SK-N-SH (cell line): Measurements from ENCODE around the gene SNX15. TPM values are rescaled to one million over a fixed set of nuclear protein-coding genes. Genes with fewer than 3 reads are reported as not detected.

ENCODE experiments used
- CTCF ChIA-PET: fragments of 300-600, 350-600 bp; formaldehyde crosslinking; extraction: SDS; loops from one replicate; lab custom pipeline; 2021; lab: Yijun Ruan, JAX
- POLR2A ChIA-PET: fragments of 350-600 bp; sonication (Branson Sonifier 250); formaldehyde crosslinking; extraction: SDS; loops from one replicate; lab custom pipeline; 2020; ENCODE audit warnings: antibody characterized with exemption, inconsistent platforms; lab: Yijun Ruan, JAX
- DNase-seq: peaks from one replicate; pipeline ENCODE4 v3.0.0; 2012
- H2AFZ ChIP-seq: fragments of 200-600 bp; sonication (generic); 2 replicates; pipeline ENCODE4 v1.8.1; 2016; ENCODE audit warnings: antibody characterized with exemption, mild to moderate bottlenecking, low read depth
- H3F3A ChIP-seq: fragments of 200-600 bp; sonication (generic); replicated peaks from 2 replicates; pipeline ENCODE3; 2016; ENCODE audit warnings: antibody characterized with exemption, mild to moderate bottlenecking; ENCODE audit not compliant: insufficient read depth
- H3K27ac ChIP-seq, 2 experiments: fragments of 200-500 bp in 1 of 2; fragments of 200-600 bp in 1 of 2; sonication (Bioruptor generic) in 1 of 2; sonication (generic), shearing (Covaris generic) in 1 of 2; 2 replicates each; pipeline versions ENCODE4 v1.5.1 to v1.6.1; 2014 to 2016; ENCODE audit warnings: low read depth in 2 of 2, inconsistent platforms in 1 of 2, low read length in 1 of 2, mild to moderate bottlenecking in 1 of 2, mixed read lengths in 1 of 2
- H3K27me3 ChIP-seq: fragments of 200-600 bp; sonication (generic), shearing (Covaris generic); 2 replicates; pipeline ENCODE4 v1.6.1; 2016; ENCODE audit warnings: mixed run types; ENCODE audit not compliant: insufficient read depth
- H3K36me3 ChIP-seq, 2 experiments: fragments of 200-500 bp in 1 of 2; fragments of 200-600 bp in 1 of 2; sonication (Bioruptor generic) in 1 of 2; sonication (generic) in 1 of 2; replicated peaks in 1 of 2; 2 replicates each; pipeline versions ENCODE3 to v1.5.1; 2014 to 2016; ENCODE audit warnings: low read length in 1 of 2, mild to moderate bottlenecking in 1 of 2; ENCODE audit not compliant: insufficient read depth in 2 of 2, control insufficient read depth in 1 of 2
- H3K4me1 ChIP-seq, 2 experiments: fragments of 200-500 bp in 1 of 2; fragments of 200-600 bp in 1 of 2; sonication (Bioruptor generic) in 1 of 2; sonication (generic), shearing (Covaris generic) in 1 of 2; 2 replicates each; pipeline versions ENCODE4 v1.5.1 to v1.6.1; 2014 to 2016; ENCODE audit warnings: low read depth in 1 of 2, low read length in 1 of 2, mixed run types in 1 of 2; ENCODE audit not compliant: insufficient read depth in 2 of 2, control insufficient read depth in 1 of 2
- H3K4me2 ChIP-seq: fragments of 200-600 bp; sonication (generic), shearing (Covaris generic); 2 replicates; pipeline ENCODE4 v1.6.1; 2017; ENCODE audit warnings: mixed run types
- H3K4me3 ChIP-seq, 2 experiments: fragments of 200-500 bp in 1 of 2; fragments of 200-600 bp in 1 of 2; sonication (Bioruptor generic) in 1 of 2; sonication (generic), shearing (Covaris generic) in 1 of 2; 2 replicates each; pipeline versions ENCODE4 v1.5.1 to v1.8.1; 2014 to 2016; ENCODE audit warnings: low read depth in 2 of 2, inconsistent platforms in 1 of 2, low read length in 1 of 2, mild to moderate bottlenecking in 1 of 2, mixed read lengths in 1 of 2, moderate library complexity in 1 of 2
- H3K79me2 ChIP-seq: fragments of 200-600 bp; sonication (generic); 2 replicates; pipeline ENCODE4 v1.8.1; 2017; ENCODE audit warnings: mild to moderate bottlenecking; ENCODE audit not compliant: insufficient read depth
- H3K9ac ChIP-seq: fragments of 200-600 bp; sonication (generic); 2 replicates; pipeline ENCODE4 v1.6.1; 2017; ENCODE audit warnings: mixed run types
- H3K9me2 ChIP-seq: fragments of 200-600 bp; sonication (generic); 2 replicates; pipeline ENCODE4 v1.6.1; 2017; ENCODE audit warnings: mixed run types
- H3K9me3 ChIP-seq: fragments of 200-600 bp; sonication (generic); 2 replicates; pipeline ENCODE4 v1.6.1; 2017; ENCODE audit warnings: mixed run types, mild to moderate bottlenecking, moderate library complexity
- H4K20me1 ChIP-seq: fragments of 200-600 bp; sonication (generic); 2 replicates; pipeline ENCODE4 v1.6.1; 2017; ENCODE audit warnings: mild to moderate bottlenecking, mixed run types; ENCODE audit not compliant: insufficient read depth
- EP300 ChIP-seq, 2 experiments: IDR thresholded peaks; 2 replicates each; pipeline versions ENCODE4 v1.4.0 to v1.6.1; 2012; ENCODE audit warnings: borderline replicate concordance in 1 of 2, low read depth in 1 of 2, low read length in 1 of 2
- EZH2phosphoT487 ChIP-seq: fragments of 200-600 bp; sonication (generic); IDR thresholded peaks from 2 replicates; pipeline ENCODE4 v1.6.1; 2017; ENCODE audit warnings: low read depth, mixed run types, mild to moderate bottlenecking, antibody characterized with exemption, moderate library complexity, borderline replicate concordance
- FOSL2 ChIP-seq: IDR thresholded peaks from 2 replicates; pipeline ENCODE4 v1.4.0; 2012; ENCODE audit warnings: low read depth, mild to moderate bottlenecking, moderate library complexity, borderline replicate concordance
- MEF2A ChIP-seq: IDR thresholded peaks from 2 replicates; pipeline ENCODE4 v1.4.0; 2012; ENCODE audit warnings: low read depth, borderline replicate concordance
- NRF1 ChIP-seq: IDR thresholded peaks from 2 replicates; pipeline ENCODE4 v1.6.1; 2012; ENCODE audit warnings: low read depth, mild to moderate bottlenecking, low read length
- PBX3 ChIP-seq: IDR thresholded peaks from 2 replicates; pipeline ENCODE4; 2012
- RAD21 ChIP-seq: IDR thresholded peaks from 2 replicates; pipeline ENCODE4 v1.6.1; 2012; ENCODE audit warnings: mild to moderate bottlenecking, low read length
- RFX5 ChIP-seq: IDR thresholded peaks from 2 replicates; pipeline ENCODE4 v1.6.1; 2012; ENCODE audit warnings: mild to moderate bottlenecking, improper control_type of control experiment, low read length
- RXRA ChIP-seq: IDR thresholded peaks from 2 replicates; pipeline ENCODE4 v1.4.0; 2012; ENCODE audit warnings: low read depth, mild to moderate bottlenecking, borderline replicate concordance
- SMC3 ChIP-seq: IDR thresholded peaks from 2 replicates; pipeline ENCODE4 v1.6.1; 2012; ENCODE audit warnings: low read depth, low read length, improper control_type of control experiment
- TCF12 ChIP-seq: IDR thresholded peaks from 2 replicates; pipeline ENCODE4 v1.4.0; 2012
- TEAD4 ChIP-seq: IDR thresholded peaks from 2 replicates; pipeline ENCODE4 v1.4.0; 2012; ENCODE audit warnings: mild to moderate bottlenecking, borderline replicate concordance; ENCODE audit not compliant: insufficient read depth
- YY1 ChIP-seq: IDR thresholded peaks from 2 replicates; pipeline ENCODE4 v1.4.0; 2012; ENCODE audit warnings: low read depth, mild to moderate bottlenecking
- WGBS: methylation state at CpG from one replicate; pipeline ENCODE4 v1.1.6; 2017; ENCODE audit warnings: low lambda C conversion rate; 5-methylcytosine and 5-hydroxymethylcytosine counted together
- polyA plus RNA-seq, 3 experiments: library from polyadenylated mRNA; depleted of rRNA; stranded (reverse); fragments of >200 nt; gene quantifications; 2 replicates each; pipeline ENCODE4 v1.2.3, GENCODE V29; 2012

Gene SNX15
- polyA plus RNA-seq, 1 of the 3 experiments (the other 2 are of a cell fraction), result 17.2 TPM

- peaks cover 14 to 39% of the 10 kb centered on the region in 2 experiments for H3K36me3 ChIP-seq
- no peaks in the 10 kb centered on the region for H4K20me1 ChIP-seq
- no peak for TF ChIP-seq RXRA
- TF ChIP-seq PBX3, result no peak
- ChIA-PET CTCF (interaction anchor here (0.9 to 1.6 kb wide), 4 partner anchors 27 to 222 kb away, joined by 3 to 6 read pairs (median 4); partner anchors contain the start of genes ARL2 and TM7SF2), POLR2A (no interaction called here)
- DNase-seq, result no peak
- no peaks in the 10 kb centered on the region for H3F3A ChIP-seq
- H3K4me2 ChIP-seq, result peak overlapping the region; percentile 83
- no peaks in the 10 kb centered on the region for H3K9me2 ChIP-seq
- peak overlapping the region; percentile 87 to 92 for H3K4me3 ChIP-seq
- peak overlapping the region; percentile 88 to 93; a peak in 3 of 4 replicates for H3K27ac ChIP-seq
- H2AFZ ChIP-seq, result 0 out of 2 replicates have a peak overlapping the region, but pooled peaks have one; percentile 25
- H3K4me1 ChIP-seq, result peaks cover 8 to 20% of the 10 kb centered on the region in 2 experiments
- no peaks in the 10 kb centered on the region for H3K27me3 ChIP-seq
- peak overlapping the region; percentile 89 for H3K9ac ChIP-seq
- H3K9me3 ChIP-seq, result no peaks in the 10 kb centered on the region
- 25% methylated on average over 17 of the region's 23 CpGs for WGBS
- peaks cover 58% of the 10 kb centered on the region for H3K79me2 ChIP-seq
Measured at GRCh38 chr11:65084598-65085375, 57.5 kb downstream of the SNX15 start.

GRCh38 chr11:65085446-65085845 is 58.2 kb downstream of the SNX15 start:
- Histone ChIP-seq H3K4me2 (peak overlapping the region; percentile 83), H3K9me3 (no peaks in the 10 kb centered on the region), H3K27me3 (no peaks in the 10 kb centered on the region), H4K20me1 (no peaks in the 10 kb centered on the region), H3K9me2 (no peaks in the 10 kb centered on the region), H2AFZ (no peak overlapping the region), H3K4me3 (peak overlapping the region; percentile 87 to 92; a peak in 2 of 4 replicates), H3K36me3 (peaks cover 11 to 39% of the 10 kb centered on the region in 2 experiments), H3K9ac (peak overlapping the region; percentile 89; the same call in 1 of the 2 replicates), H3K79me2 (peaks cover 52% of the 10 kb centered on the region), H3K4me1 (peaks cover 8 to 20% of the 10 kb centered on the region in 2 experiments), H3K27ac (no peak overlapping the region), H3F3A (no peaks in the 10 kb centered on the region)
- POLR2A ChIA-PET, result interaction anchor here (1.6 kb wide), 1 partner anchor 49 kb away, joined by 4 read pairs; the partner anchor contains the start of gene SYVN1
- TF ChIP-seq RAD21 (no peak), SMC3 (no peak), EZH2phosphoT487 (no peak), RFX5 (no peak), TCF12 (no peak), EP300 (IDR thresholded peaks at IDR 0.05; ENCODE audit: borderline replicate concordance in 1 of 2, low read depth in 1 of 2, low read length in 1 of 2) (no peak), RXRA (no peak), YY1 (no peak), MEF2A (no peak), TEAD4 (no peak), FOSL2 (no peak), NRF1 (no peak)
- WGBS, result 100% methylated on average over 4 of the region's 4 CpGs
- CTCF ChIA-PET, result interaction anchor here (0.6 to 1.6 kb wide), 5 partner anchors 9 to 222 kb away, joined by 3 to 6 read pairs (median 3); partner anchors contain the start of genes ARL2 and TM7SF2
- no peak for DNase-seq
